ENCODE data around the gene APOB. TPM values are rescaled to one million over a fixed set of nuclear protein-coding genes. Genes with fewer than 3 reads are reported as not detected.

APOB gene
- total RNA-seq, 1 donor: under 0.01 TPM

DNA sequence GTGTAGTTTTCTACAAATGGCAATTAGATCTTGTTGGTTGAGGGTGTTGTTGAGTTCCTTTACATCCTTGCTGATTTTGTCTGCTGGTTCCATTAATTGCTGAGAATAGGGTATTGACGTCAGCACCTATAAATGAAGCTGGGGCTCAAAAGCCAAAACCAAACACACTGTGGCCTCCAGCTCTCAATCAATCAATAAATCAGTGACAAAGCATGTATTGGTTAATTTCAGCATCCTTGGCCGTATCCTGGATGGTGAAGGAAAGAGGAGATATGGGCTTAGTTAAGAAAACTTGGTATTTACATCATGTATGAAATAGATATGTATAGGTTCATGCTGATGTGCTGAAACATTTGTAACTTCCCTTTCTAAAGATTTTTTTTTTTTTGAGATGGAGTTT lies 13.2 kb upstream of the APOB start:
- TF ChIP-seq, protein P1, sequence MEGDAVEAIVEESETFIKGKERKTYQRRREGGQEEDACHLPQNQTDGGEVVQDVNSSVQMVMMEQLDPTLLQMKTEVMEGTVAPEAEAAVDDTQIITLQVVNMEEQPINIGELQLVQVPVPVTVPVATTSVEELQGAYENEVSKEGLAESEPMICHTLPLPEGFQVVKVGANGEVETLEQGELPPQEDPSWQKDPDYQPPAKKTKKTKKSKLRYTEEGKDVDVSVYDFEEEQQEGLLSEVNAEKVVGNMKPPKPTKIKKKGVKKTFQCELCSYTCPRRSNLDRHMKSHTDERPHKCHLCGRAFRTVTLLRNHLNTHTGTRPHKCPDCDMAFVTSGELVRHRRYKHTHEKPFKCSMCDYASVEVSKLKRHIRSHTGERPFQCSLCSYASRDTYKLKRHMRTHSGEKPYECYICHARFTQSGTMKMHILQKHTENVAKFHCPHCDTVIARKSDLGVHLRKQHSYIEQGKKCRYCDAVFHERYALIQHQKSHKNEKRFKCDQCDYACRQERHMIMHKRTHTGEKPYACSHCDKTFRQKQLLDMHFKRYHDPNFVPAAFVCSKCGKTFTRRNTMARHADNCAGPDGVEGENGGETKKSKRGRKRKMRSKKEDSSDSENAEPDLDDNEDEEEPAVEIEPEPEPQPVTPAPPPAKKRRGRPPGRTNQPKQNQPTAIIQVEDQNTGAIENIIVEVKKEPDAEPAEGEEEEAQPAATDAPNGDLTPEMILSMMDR (IDR thresholded peaks at IDR 0.05; ENCODE audit: extremely low read depth, low read depth, low read length): no peak
- Histone ChIP-seq H4K20me1 (ENCODE audit: insufficient read depth, low read length) (no peaks in the 10 kb centered on the region), H3K27me3 (ENCODE audit: insufficient read depth, low read length) (no peaks in the 10 kb centered on the region), H3K36me3 (ENCODE audit: insufficient read depth, low read length) (no peaks in the 10 kb centered on the region), H2AFZ (ENCODE audit: low read length) (no peak overlapping the region), H3K27ac (ENCODE audit: low read depth, low read length) (no peak overlapping the region), H3K4me3 (ENCODE audit: insufficient read depth, low read length) (no peak overlapping the region), H3K4me2 (ENCODE audit: insufficient read depth, low read length) (no peak overlapping the region), H3K9me3 (ENCODE audit: low read depth, low read length) (no peaks in the 10 kb centered on the region), H3K4me1 (ENCODE audit: insufficient read depth, low read length) (no peaks in the 10 kb centered on the region), H3K79me2 (ENCODE audit: insufficient read depth, low read length) (no peaks in the 10 kb centered on the region)
- DNase-seq (ENCODE audit: insufficient read length, low spot score, missing footprints): no peak

DNA sequence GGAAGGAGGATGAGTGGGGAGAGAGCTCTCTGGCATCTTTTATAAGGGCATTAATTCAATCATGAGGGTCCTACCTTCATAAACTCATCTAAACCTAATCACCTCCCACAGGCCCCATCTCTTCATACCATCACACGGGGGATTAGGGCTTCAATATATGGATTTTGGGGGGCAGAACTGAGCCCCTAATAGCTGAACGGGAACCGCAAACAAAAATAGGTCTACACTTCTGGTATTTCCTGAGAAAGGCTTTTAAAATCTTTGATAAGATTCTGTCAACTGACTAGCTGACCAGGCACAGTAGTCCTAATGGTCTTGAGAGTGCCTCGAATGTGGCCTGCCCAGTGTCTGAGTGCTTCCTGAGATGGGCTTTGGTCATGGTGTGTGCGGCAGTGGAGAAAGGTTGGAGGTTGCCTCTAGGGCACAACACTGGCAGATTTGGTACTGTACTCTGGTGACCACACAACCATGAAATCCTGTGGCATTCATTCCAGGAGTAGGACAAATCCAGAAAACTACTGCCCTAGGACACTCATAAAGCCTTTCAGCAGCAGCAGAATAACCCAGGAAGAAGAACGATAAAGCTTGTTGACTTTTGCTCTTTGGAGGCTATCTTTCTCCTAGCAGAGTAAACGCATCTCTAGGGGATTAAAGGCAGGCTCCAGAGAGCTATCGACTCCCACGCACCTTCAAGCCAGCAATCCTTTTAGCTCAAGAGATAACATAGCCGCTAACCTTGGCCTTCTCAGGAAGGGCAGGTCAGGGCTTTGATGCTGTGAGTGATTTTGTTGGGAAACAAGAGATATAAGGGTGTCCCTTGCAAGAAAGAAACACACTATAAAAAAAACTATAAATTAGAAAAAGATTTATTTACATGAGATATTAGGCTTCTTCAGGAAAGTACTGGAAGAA lies 12.3 kb upstream of the APOB start:
- no peak overlapping the region for H2AFZ ChIP-seq (ENCODE audit: low read length)

DNA sequence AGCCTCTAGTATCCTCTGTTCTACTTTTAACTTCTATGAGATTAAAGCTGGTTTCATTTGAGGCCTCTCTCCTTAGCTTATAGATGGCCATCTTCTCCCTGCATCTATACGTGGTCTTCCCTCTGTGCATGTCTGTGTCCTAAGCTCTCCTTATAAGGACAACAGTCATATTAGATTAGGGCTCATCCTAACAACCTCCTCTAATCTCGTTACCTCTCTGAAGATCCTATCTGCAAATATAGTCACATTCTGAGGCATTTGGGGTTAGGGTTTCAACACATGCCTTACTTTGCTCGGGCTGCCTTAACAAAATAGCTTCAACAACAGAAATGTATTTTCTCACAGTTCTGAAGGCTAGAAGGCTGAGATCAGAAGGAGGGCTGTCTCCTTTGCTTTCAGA lies 11.6 kb upstream of the APOB start:
- Histone ChIP-seq H4K20me1 (ENCODE audit: insufficient read depth, low read length) (no peaks in the 10 kb centered on the region), H3K27me3 (ENCODE audit: insufficient read depth, low read length) (no peaks in the 10 kb centered on the region), H3K79me2 (ENCODE audit: insufficient read depth, low read length) (no peaks in the 10 kb centered on the region), H3K27ac (ENCODE audit: low read depth, low read length) (no peak overlapping the region), H3K9me3 (ENCODE audit: low read depth, low read length) (no peaks in the 10 kb centered on the region), H2AFZ (ENCODE audit: low read length) (no peak overlapping the region), H3K36me3 (ENCODE audit: insufficient read depth, low read length) (no peaks in the 10 kb centered on the region), H3K4me3 (ENCODE audit: insufficient read depth, low read length) (no peak overlapping the region), H3K4me1 (ENCODE audit: insufficient read depth, low read length) (no peaks in the 10 kb centered on the region), H3K4me2 (ENCODE audit: insufficient read depth, low read length) (no peak overlapping the region)
- DNase-seq (ENCODE audit: insufficient read length, low spot score, missing footprints): no peak
- TF ChIP-seq, protein P1 (IDR thresholded peaks at IDR 0.05; ENCODE audit: extremely low read depth, low read depth, low read length): no peak

More for the DNA sequence above, 12.3 kb upstream of the APOB start:
- H3K36me3 ChIP-seq (ENCODE audit: insufficient read depth, low read length): no peaks in the 10 kb centered on the region
- TF ChIP-seq, protein P1 (IDR thresholded peaks at IDR 0.05; ENCODE audit: extremely low read depth, low read depth, low read length): no peak
- DNase-seq (ENCODE audit: insufficient read length, low spot score, missing footprints): no peak
- H3K27me3 ChIP-seq (ENCODE audit: insufficient read depth, low read length): no peaks in the 10 kb centered on the region
- no peak overlapping the region for H3K4me2 ChIP-seq (ENCODE audit: insufficient read depth, low read length)
- H4K20me1 ChIP-seq (ENCODE audit: insufficient read depth, low read length): no peaks in the 10 kb centered on the region
- H3K27ac ChIP-seq (ENCODE audit: low read depth, low read length): no peak overlapping the region
- no peaks in the 10 kb centered on the region for H3K79me2 ChIP-seq (ENCODE audit: insufficient read depth, low read length)
- H3K4me1 ChIP-seq (ENCODE audit: insufficient read depth, low read length): no peaks in the 10 kb centered on the region
- no peaks in the 10 kb centered on the region for H3K9me3 ChIP-seq (ENCODE audit: low read depth, low read length)
- no peak overlapping the region for H3K4me3 ChIP-seq (ENCODE audit: insufficient read depth, low read length)

DNA sequence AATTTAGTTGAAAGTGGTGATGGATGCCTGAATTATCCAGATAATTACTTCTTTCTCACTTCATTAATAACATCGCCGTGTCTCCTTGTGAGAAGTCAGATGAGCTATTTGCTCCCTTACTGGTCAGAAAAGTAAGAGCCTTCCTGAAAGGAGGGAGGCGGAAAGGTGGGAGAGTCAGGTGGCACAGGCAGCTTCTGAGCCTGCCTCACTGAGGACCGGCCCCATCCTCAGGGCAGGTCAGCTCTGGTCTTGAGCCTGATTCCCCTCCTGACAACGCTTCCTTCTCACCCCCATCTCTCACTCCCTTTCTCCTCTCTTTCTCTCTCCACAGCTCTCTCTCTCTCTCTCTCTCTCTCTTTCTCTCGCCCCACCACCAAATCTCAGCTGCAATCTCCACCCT lies 10.1 kb upstream of the APOB start:
- Histone ChIP-seq H3K27me3 (ENCODE audit: insufficient read depth, low read length) (no peaks in the 10 kb centered on the region), H2AFZ (ENCODE audit: low read length) (no peak overlapping the region), H3K27ac (ENCODE audit: low read depth, low read length) (no peak overlapping the region), H3K79me2 (ENCODE audit: insufficient read depth, low read length) (no peaks in the 10 kb centered on the region), H4K20me1 (ENCODE audit: insufficient read depth, low read length) (no peaks in the 10 kb centered on the region), H3K9me3 (ENCODE audit: low read depth, low read length) (no peaks in the 10 kb centered on the region), H3K4me1 (ENCODE audit: insufficient read depth, low read length) (no peaks in the 10 kb centered on the region), H3K4me3 (ENCODE audit: insufficient read depth, low read length) (no peak overlapping the region), H3K4me2 (ENCODE audit: insufficient read depth, low read length) (no peak overlapping the region), H3K36me3 (ENCODE audit: insufficient read depth, low read length) (no peaks in the 10 kb centered on the region)
- no peak for DNase-seq (ENCODE audit: insufficient read length, low spot score, missing footprints)
- TF ChIP-seq, protein P1 (IDR thresholded peaks at IDR 0.05; ENCODE audit: extremely low read depth, low read depth, low read length): no peak

All from osteoblast (primary cell).